ENCODE results near the gene GMIP. TPM values are rescaled to one million over a fixed set of nuclear protein-coding genes. Genes with fewer than 3 reads are reported as not detected.

Gene GMIP
- total and polyA plus RNA-seq, 2 of the 4 experiments (the other 2 are of a cell fraction) = 4.1 to 11.0 TPM

GRCh38 chr19:19587771-19588170 lies 55.7 kb downstream of the GMIP start:
- H3K4me1 ChIP-seq (ENCODE audit: control insufficient read depth, insufficient read depth, low read length) = peaks cover 11% of the 10 kb centered on the region
- no peak overlapping the region for H3K14ac ChIP-seq (replicated peaks; ENCODE audit: low read depth, low read length)
- H3K56ac ChIP-seq (ENCODE audit: extremely low read depth, insufficient read depth, low read length) = no peak overlapping the region
- H2AK9ac ChIP-seq (replicated peaks; ENCODE audit: low read depth, low read length, poor library complexity) = no peak overlapping the region
- TF ChIP-seq USF2 (IDR thresholded peaks at IDR 0.05; ENCODE audit: low read depth, low read length) (no peak), MXI1 (IDR thresholded peaks at IDR 0.05; ENCODE audit: borderline replicate concordance, low read depth, low read length) (no peak), BHLHE40 (IDR thresholded peaks at IDR 0.05; ENCODE audit: low read depth, low read length) (no peak), POLR2A (IDR thresholded peaks at IDR 0.05; ENCODE audit: low read depth, low read length) (no peak), RAD21 (IDR thresholded peaks at IDR 0.05; ENCODE audit: low read length) (no peak), CHD1 (IDR thresholded peaks at IDR 0.05; ENCODE audit: low read depth, low read length) (no peak)
- H3K9ac ChIP-seq (ENCODE audit: low read depth, low read length) = no peak overlapping the region
- H4K20me1 ChIP-seq (ENCODE audit: insufficient read depth, low read length) = no peaks in the 10 kb centered on the region
- H3K4me3 ChIP-seq (ENCODE audit: insufficient read depth, low read depth, low read length) = no peak overlapping the region
- no peak overlapping the region for H2BK120ac ChIP-seq (ENCODE audit: low read depth, low read length)
- no peak overlapping the region for H4K8ac ChIP-seq (ENCODE audit: low read depth in 2 of 2, low read length in 2 of 2)
- dilution Hi-C loops (cut with HindIII; ENCODE audit: low sequenced_read_pairs, unreplicated experiment) (no loop called here), in situ Hi-C loops (cut with MboI; ENCODE audit: low sequenced_read_pairs) (no loop called here), intact Hi-C loops (cut with micrococcal nuclease) (no loop called here)
- no CpG with 5 or more reads among the region's 5 CpGs for WGBS, 2 experiments (ENCODE audit: extremely low coverage in 2 of 2, insufficient read length in 1 of 2)
- H3K9me3 ChIP-seq (ENCODE audit: control insufficient read depth, insufficient read depth, low read length) = no peaks in the 10 kb centered on the region
- ChIA-PET CTCF (no interaction called here), POLR2A (ENCODE audit: unreplicated experiment) (no interaction called here)
- no peak overlapping the region for H4K91ac ChIP-seq (ENCODE audit: insufficient read depth, low read depth, low read length)
- no peak overlapping the region for H3K18ac ChIP-seq (ENCODE audit: low read depth, low read length)
- no peak overlapping the region for H4K5ac ChIP-seq (ENCODE audit: low read depth, low read length)
- H2BK15ac ChIP-seq (ENCODE audit: low read depth, low read length) = no peak overlapping the region
- H2AK5ac ChIP-seq (ENCODE audit: low read depth, low read length) = 0 out of 2 replicates have a peak overlapping the region, but pooled peaks have one; percentile 3
- no peak overlapping the region for H3K23ac ChIP-seq (ENCODE audit: low read depth, low read length)
- no peak overlapping the region for H2BK5ac ChIP-seq (ENCODE audit: low read depth, low read length, poor library complexity, severe bottlenecking)
- no peaks in the 10 kb centered on the region for H3K27me3 ChIP-seq (ENCODE audit: control insufficient read depth, insufficient read depth, low read length)
- DNase-seq (no peak), ATAC-seq (ENCODE audit: low read depth) (no peak)
- H3K27ac ChIP-seq (ENCODE audit: insufficient read depth, low read length) = no peak overlapping the region
- H2BK20ac ChIP-seq (ENCODE audit: low read depth, low read length) = no peak overlapping the region
- H3K9me1 ChIP-seq (ENCODE audit: insufficient read depth, low read length) = peaks cover 18% of the 10 kb centered on the region
- no peak overlapping the region for H2AFZ ChIP-seq (replicated peaks; ENCODE audit: low read length, poor library complexity)
- no TSS peak for BruUV-seq (replicated peaks)
- H3K36me3 ChIP-seq (ENCODE audit: control insufficient read depth, insufficient read depth, low read length) = no peaks in the 10 kb centered on the region
- H3K79me1 ChIP-seq (ENCODE audit: low read depth in 1 of 2, low read length in 2 of 2) = no peaks in the 10 kb centered on the region
- no peak overlapping the region for H3K4me2 ChIP-seq (ENCODE audit: low read depth, low read length)
- H3K4ac ChIP-seq (ENCODE audit: low read depth, low read length) = no peak overlapping the region
